Thoracic aorta (tissue), 2 donors: ENCODE data around the gene ADTRP. TPM values are rescaled to one million over a fixed set of nuclear protein-coding genes. Genes with fewer than 3 reads are reported as not detected.

ENCODE experiments used
- ATAC-seq: fragments of 150-250 bp; one replicate; pipeline ENCODE4 v1.8.0; 2017; ENCODE audit warnings: low read depth; ENCODE audit not compliant: insufficient number of reproducible peaks, low FRiP score
- DNase-seq: peaks from one replicate; pipeline ENCODE4 v3.0.0-alpha.2; 2020; ENCODE audit warnings: low spot score
- H3K27ac ChIP-seq, 2 donors: fragments of 200-600 bp; sonication (generic); 1 replicate in 1 of 2; 2 replicates in 1 of 2; pipeline ENCODE4 v1.5.1; 2016; ENCODE audit warnings: mild to moderate bottlenecking in 2 of 2, moderate library complexity in 2 of 2
- H3K27me3 ChIP-seq: fragments of 200-600 bp; sonication (generic); replicated peaks from 2 replicates; pipeline ENCODE4 v1.6.0; 2016; ENCODE audit warnings: mild to moderate bottlenecking; ENCODE audit not compliant: insufficient read depth
- H3K36me3 ChIP-seq: fragments of 200-600 bp; sonication (generic); one replicate; pipeline ENCODE4 v1.5.1; 2016
- H3K4me1 ChIP-seq, 2 donors: fragments of 200-600 bp; sonication (generic); 1 replicate in 1 of 2; 2 replicates in 1 of 2; pipeline versions ENCODE4 v1.5.1 to v1.6.0; 2016; ENCODE audit warnings: low read depth in 2 of 2, mild to moderate bottlenecking in 1 of 2; ENCODE audit not compliant: control insufficient read depth in 1 of 2
- H3K4me3 ChIP-seq: fragments of 200-600 bp; sonication (generic); 2 replicates; pipeline ENCODE4 v1.5.1; 2016; ENCODE audit warnings: mild to moderate bottlenecking
- H3K9me3 ChIP-seq: fragments of 200-600 bp; sonication (generic); 2 replicates; pipeline ENCODE4 v1.5.1; 2016
- total RNA-seq, 2 donors: library from RNA; depleted of rRNA; stranded (reverse); fragments of >200 nt; gene quantifications; one replicate each; pipeline versions ENCODE4 v1.1.0 to v1.2.3, GENCODE V29; 2016
- TF ChIP-seq, protein P1 (sequence below): fragments of 200-600 bp; sonication (generic); IDR thresholded peaks from one replicate; pipeline ENCODE4 v1.5.1; 2019; ENCODE audit warnings: antibody characterized with exemption

The ADTRP gene
- total RNA-seq, 2 donors from 2014 or later, result not detected

- ATAC-seq (no peak), DNase-seq (no peak)
- no peaks in the 10 kb centered on the region for H3K36me3 ChIP-seq
- TF ChIP-seq, protein P1, sequence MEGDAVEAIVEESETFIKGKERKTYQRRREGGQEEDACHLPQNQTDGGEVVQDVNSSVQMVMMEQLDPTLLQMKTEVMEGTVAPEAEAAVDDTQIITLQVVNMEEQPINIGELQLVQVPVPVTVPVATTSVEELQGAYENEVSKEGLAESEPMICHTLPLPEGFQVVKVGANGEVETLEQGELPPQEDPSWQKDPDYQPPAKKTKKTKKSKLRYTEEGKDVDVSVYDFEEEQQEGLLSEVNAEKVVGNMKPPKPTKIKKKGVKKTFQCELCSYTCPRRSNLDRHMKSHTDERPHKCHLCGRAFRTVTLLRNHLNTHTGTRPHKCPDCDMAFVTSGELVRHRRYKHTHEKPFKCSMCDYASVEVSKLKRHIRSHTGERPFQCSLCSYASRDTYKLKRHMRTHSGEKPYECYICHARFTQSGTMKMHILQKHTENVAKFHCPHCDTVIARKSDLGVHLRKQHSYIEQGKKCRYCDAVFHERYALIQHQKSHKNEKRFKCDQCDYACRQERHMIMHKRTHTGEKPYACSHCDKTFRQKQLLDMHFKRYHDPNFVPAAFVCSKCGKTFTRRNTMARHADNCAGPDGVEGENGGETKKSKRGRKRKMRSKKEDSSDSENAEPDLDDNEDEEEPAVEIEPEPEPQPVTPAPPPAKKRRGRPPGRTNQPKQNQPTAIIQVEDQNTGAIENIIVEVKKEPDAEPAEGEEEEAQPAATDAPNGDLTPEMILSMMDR, result no peak
- no peak overlapping the region for H3K27ac ChIP-seq
- H3K4me1 ChIP-seq, result no peaks in the 10 kb centered on the region
- no peak overlapping the region for H3K4me3 ChIP-seq
- no peaks in the 10 kb centered on the region for H3K9me3 ChIP-seq
- H3K27me3 ChIP-seq, result no peaks in the 10 kb centered on the region
Observed at GRCh38 chr6:11783524-11784064, 5.0 kb upstream of the ADTRP start.

GRCh38 chr6:11782524-11782923 lies 3.9 kb upstream of the ADTRP start:
- TF ChIP-seq, protein P1, result no peak
- no peaks in the 10 kb centered on the region for H3K9me3 ChIP-seq
- no peaks in the 10 kb centered on the region for H3K4me1 ChIP-seq
- no peak for DNase-seq
- ATAC-seq, result no peak
- H3K27ac ChIP-seq, result no peak overlapping the region
- H3K4me3 ChIP-seq, result no peak overlapping the region
- no peaks in the 10 kb centered on the region for H3K27me3 ChIP-seq
- H3K36me3 ChIP-seq, result no peaks in the 10 kb centered on the region

GRCh38 chr6:11780097-11780428 lies 1.5 kb upstream of the ADTRP start:
- no peak overlapping the region for H3K27ac ChIP-seq
- no peaks in the 10 kb centered on the region for H3K4me1 ChIP-seq
- no peaks in the 10 kb centered on the region for H3K27me3 ChIP-seq
- H3K36me3 ChIP-seq, result no peaks in the 10 kb centered on the region
- H3K9me3 ChIP-seq, result no peaks in the 10 kb centered on the region
- H3K4me3 ChIP-seq, result no peak overlapping the region
- TF ChIP-seq, protein P1, result no peak
- DNase-seq (no peak), ATAC-seq (no peak)

GRCh38 chr6:11779329-11780096 lies 910 bp upstream of the ADTRP start:
- no peaks in the 10 kb centered on the region for H3K9me3 ChIP-seq
- ATAC-seq (no peak), DNase-seq (no peak)
- no peaks in the 10 kb centered on the region for H3K4me1 ChIP-seq
- TF ChIP-seq, protein P1, result no peak
- no peak overlapping the region for H3K27ac ChIP-seq
- H3K36me3 ChIP-seq, result no peaks in the 10 kb centered on the region
- H3K27me3 ChIP-seq, result no peaks in the 10 kb centered on the region
- no peak overlapping the region for H3K4me3 ChIP-seq

- H3K4me3 ChIP-seq, result no peak overlapping the region
- H3K4me1 ChIP-seq, result no peaks in the 10 kb centered on the region
- TF ChIP-seq, protein P1, result no peak
- no peak for ATAC-seq
- H3K27ac ChIP-seq, result no peak overlapping the region
- H3K36me3 ChIP-seq, result no peaks in the 10 kb centered on the region
- H3K27me3 ChIP-seq, result no peaks in the 10 kb centered on the region
- no peaks in the 10 kb centered on the region for H3K9me3 ChIP-seq
- no peak for DNase-seq
Observed at GRCh38 chr6:11778036-11778435, 567 bp downstream of the ADTRP start.
